Mammary epithelial cell (primary cell): Measurements from ENCODE around the gene ALDH4A1.

Experiments
- EZH2 ChIP-seq: IDR thresholded peaks from 2 replicates; pipeline ENCODE4 v1.6.1; 2012; ENCODE audit warnings: low read length, inconsistent platforms, borderline replicate concordance
- TF ChIP-seq, protein P1 (sequence below), 2 donors: IDR thresholded peaks in 1 of 2; conservative IDR thresholded peaks in 1 of 2; 2 replicates each; pipeline ENCODE4 v1.5.1; 2011 to 2012; ENCODE audit warnings: inconsistent platforms in 2 of 2, low read length in 2 of 2, mild to moderate bottlenecking in 2 of 2, control low read depth in 1 of 2, low read depth in 1 of 2; ENCODE audit not compliant: insufficient read depth in 1 of 2; ENCODE audit errors: extremely low read depth in 1 of 2

GRCh38 chr1:18890706-18891425 lies 11.5 kb downstream of the ALDH4A1 start:
- TF ChIP-seq, protein P1, sequence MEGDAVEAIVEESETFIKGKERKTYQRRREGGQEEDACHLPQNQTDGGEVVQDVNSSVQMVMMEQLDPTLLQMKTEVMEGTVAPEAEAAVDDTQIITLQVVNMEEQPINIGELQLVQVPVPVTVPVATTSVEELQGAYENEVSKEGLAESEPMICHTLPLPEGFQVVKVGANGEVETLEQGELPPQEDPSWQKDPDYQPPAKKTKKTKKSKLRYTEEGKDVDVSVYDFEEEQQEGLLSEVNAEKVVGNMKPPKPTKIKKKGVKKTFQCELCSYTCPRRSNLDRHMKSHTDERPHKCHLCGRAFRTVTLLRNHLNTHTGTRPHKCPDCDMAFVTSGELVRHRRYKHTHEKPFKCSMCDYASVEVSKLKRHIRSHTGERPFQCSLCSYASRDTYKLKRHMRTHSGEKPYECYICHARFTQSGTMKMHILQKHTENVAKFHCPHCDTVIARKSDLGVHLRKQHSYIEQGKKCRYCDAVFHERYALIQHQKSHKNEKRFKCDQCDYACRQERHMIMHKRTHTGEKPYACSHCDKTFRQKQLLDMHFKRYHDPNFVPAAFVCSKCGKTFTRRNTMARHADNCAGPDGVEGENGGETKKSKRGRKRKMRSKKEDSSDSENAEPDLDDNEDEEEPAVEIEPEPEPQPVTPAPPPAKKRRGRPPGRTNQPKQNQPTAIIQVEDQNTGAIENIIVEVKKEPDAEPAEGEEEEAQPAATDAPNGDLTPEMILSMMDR (conservative IDR thresholded peaks at IDR 0.05 in 1 of 2, IDR thresholded peaks at IDR 0.05 in 1 of 2; ENCODE audit: extremely low read depth in 1 of 2, insufficient read depth in 1 of 2, low read depth in 1 of 2, low read length in 2 of 2) = no peak
- no peak for TF ChIP-seq EZH2
